Measurements from ENCODE around the gene FAM111A. TPM values are rescaled to one million over a fixed set of nuclear protein-coding genes. Genes with fewer than 3 reads are reported as not detected.
A peak's percentile ranks its signal among the peaks of the same experiment; 100 is the strongest.

FAM111A gene
- total and polyA plus RNA-seq, 3 donors from 2014 or later = 12.3 to 43.4 (median 41.5) TPM

- Histone ChIP-seq H3K9me3 (no peaks in the 10 kb centered on the region), H3K4me3 (peak overlapping the region; percentile 34 to 58), H3K4me1 (peaks cover 4% of the 10 kb centered on the region), H3K27ac (peak overlapping the region; percentile 84 to 93), H3K27me3 (no peaks in the 10 kb centered on the region), H3K36me3 (ENCODE audit: low read depth, missing control alignments) (no peaks in the 10 kb centered on the region)
- TF ChIP-seq POLR2A (IDR thresholded peaks at IDR 0.05) = no peak
- no peak for TF ChIP-seq CTCF (IDR thresholded peaks at IDR 0.05)
- intact Hi-C loops (cut with DNase I; ENCODE audit: low total_unique reads) = no loop called here
- WGBS, 2 donors = 1 to 3% methylated on average over 16 to 39 of the region's 39 CpGs
- peak; percentile 86 for DNase-seq
Measured at GRCh38 chr11:59144579-59145345, 2.1 kb downstream of the FAM111A start.

DNA sequence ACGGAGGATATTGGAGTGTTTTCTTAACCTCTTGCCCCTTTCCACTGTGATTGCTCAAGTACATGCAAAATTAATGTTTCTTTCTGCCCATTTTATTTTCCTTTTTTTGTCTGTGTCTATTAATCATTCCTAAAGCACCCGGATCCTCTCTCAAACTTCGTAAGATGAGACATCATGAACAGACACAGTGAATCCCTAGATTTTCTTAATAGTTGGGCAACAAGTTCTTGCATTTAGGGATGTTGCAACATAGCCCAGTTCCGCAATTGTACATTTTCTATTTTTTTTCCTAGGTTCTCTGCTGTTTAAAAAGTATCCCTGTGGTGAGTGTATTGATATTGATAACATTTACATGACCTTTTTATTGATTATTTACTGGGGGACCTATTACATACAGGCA, 2.9 kb downstream of the FAM111A start:
- Histone ChIP-seq H3K36me3 (ENCODE audit: low read depth, missing control alignments) (no peaks in the 10 kb centered on the region), H3K27ac (peak overlapping the region in 1 of 2 donors; percentile 93), H3K27me3 (no peaks in the 10 kb centered on the region), H3K9me3 (no peaks in the 10 kb centered on the region), H3K4me1 (peaks cover 4% of the 10 kb centered on the region), H3K4me3 (no peak overlapping the region)
- TF ChIP-seq CTCF (IDR thresholded peaks at IDR 0.05) (no peak), POLR2A (IDR thresholded peaks at IDR 0.05) (no peak)
- 42 to 64% methylated on average over 4 of the region's 4 CpGs for WGBS, 2 donors
- intact Hi-C loops (cut with DNase I; ENCODE audit: low total_unique reads) = no loop called here
- no peak for DNase-seq

- H3K27ac ChIP-seq = no peak overlapping the region
- no peak overlapping the region for H3K4me3 ChIP-seq
- H3K4me1 ChIP-seq = no peaks in the 10 kb centered on the region
- no peaks in the 10 kb centered on the region for H3K36me3 ChIP-seq (ENCODE audit: low read depth, missing control alignments)
- TF ChIP-seq POLR2A (IDR thresholded peaks at IDR 0.05) = no peak
- no peak for DNase-seq
- 86 to 94% methylated on average over 1 of the region's 1 CpG for WGBS, 2 donors
- H3K9me3 ChIP-seq = no peaks in the 10 kb centered on the region
- intact Hi-C loops (cut with DNase I; ENCODE audit: low total_unique reads) = no loop called here
- no peaks in the 10 kb centered on the region for H3K27me3 ChIP-seq
Measured at GRCh38 chr11:59151761-59152160, 9.1 kb downstream of the FAM111A start.

- H3K4me1 ChIP-seq = no peaks in the 10 kb centered on the region
- H3K27me3 ChIP-seq = no peaks in the 10 kb centered on the region
- H3K36me3 ChIP-seq (ENCODE audit: low read depth, missing control alignments) = no peaks in the 10 kb centered on the region
- no peak for DNase-seq
- intact Hi-C loops (cut with DNase I; ENCODE audit: low total_unique reads) = no loop called here
- 92 to 94% methylated on average over 8 of the region's 8 CpGs for WGBS, 2 donors
- no peak overlapping the region for H3K4me3 ChIP-seq
- H3K9me3 ChIP-seq = no peaks in the 10 kb centered on the region
- TF ChIP-seq POLR2A (IDR thresholded peaks at IDR 0.05) (no peak), CTCF (IDR thresholded peaks at IDR 0.05) (no peak)
- H3K27ac ChIP-seq = no peak overlapping the region
Measured at GRCh38 chr11:59152312-59152951, 9.8 kb downstream of the FAM111A start.

DNA sequence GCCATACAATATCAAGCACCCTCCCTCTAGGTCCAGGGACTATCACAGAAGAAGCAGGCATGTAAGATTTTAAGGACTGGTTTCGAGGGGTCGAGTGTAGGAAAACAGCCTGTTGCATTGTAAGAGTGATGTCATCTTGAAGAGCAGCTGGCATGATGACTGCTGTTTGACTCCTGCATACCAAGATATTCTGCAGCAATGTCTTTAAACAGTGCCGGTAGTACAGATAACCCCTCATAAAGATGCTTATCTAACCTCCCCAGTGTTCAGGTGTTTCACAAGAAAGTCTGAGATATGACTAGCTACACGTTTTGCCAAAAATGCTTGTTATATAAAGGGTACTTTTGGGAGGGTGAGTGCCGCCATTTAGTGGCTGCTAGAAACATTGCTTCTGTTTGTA, 12.0 kb downstream of the FAM111A start:
- no peak for DNase-seq
- H3K36me3 ChIP-seq (ENCODE audit: low read depth, missing control alignments) = no peaks in the 10 kb centered on the region
- intact Hi-C loops (cut with DNase I; ENCODE audit: low total_unique reads) = no loop called here
- peaks cover 4% of the 10 kb centered on the region for H3K4me1 ChIP-seq
- TF ChIP-seq POLR2A (IDR thresholded peaks at IDR 0.05) (no peak), CTCF (IDR thresholded peaks at IDR 0.05) (no peak)
- WGBS, 2 donors = 81 to 88% methylated on average over 5 of the region's 5 CpGs
- H3K27me3 ChIP-seq = no peaks in the 10 kb centered on the region
- no peak overlapping the region for H3K4me3 ChIP-seq
- no peak overlapping the region for H3K27ac ChIP-seq
- no peaks in the 10 kb centered on the region for H3K9me3 ChIP-seq
